ENCODE data around the gene AK5.

- TF ChIP-seq CTCF (conservative IDR thresholded peaks at IDR 0.05; ENCODE audit: low read depth in 2 of 2) (no peak), POLR2AphosphoS5 (IDR thresholded peaks at IDR 0.05; ENCODE audit: low read depth) (no peak), CREB1 (CRISPR knock-in tag; IDR thresholded peaks at IDR 0.05; ENCODE audit: low read depth) (no peak), EZH2 (IDR thresholded peaks at IDR 0.05; ENCODE audit: low read depth, unreplicated experiment) (no peak), EZH2phosphoT487 (IDR thresholded peaks at IDR 0.05; ENCODE audit: unreplicated experiment) (no peak), ZNF331 (CRISPR knock-in tag; IDR thresholded peaks at IDR 0.05; ENCODE audit: low read depth) (no peak), NANOG (IDR thresholded peaks at IDR 0.05; ENCODE audit: borderline replicate concordance) (no peak), JUNB (IDR thresholded peaks at IDR 0.05; ENCODE audit: unreplicated experiment) (no peak), STAT1 (IDR thresholded peaks at IDR 0.05; ENCODE audit: unreplicated experiment) (no peak), ZNF114 (CRISPR knock-in tag; IDR thresholded peaks at IDR 0.05) (no peak)
- TF ChIP-seq, protein P1, sequence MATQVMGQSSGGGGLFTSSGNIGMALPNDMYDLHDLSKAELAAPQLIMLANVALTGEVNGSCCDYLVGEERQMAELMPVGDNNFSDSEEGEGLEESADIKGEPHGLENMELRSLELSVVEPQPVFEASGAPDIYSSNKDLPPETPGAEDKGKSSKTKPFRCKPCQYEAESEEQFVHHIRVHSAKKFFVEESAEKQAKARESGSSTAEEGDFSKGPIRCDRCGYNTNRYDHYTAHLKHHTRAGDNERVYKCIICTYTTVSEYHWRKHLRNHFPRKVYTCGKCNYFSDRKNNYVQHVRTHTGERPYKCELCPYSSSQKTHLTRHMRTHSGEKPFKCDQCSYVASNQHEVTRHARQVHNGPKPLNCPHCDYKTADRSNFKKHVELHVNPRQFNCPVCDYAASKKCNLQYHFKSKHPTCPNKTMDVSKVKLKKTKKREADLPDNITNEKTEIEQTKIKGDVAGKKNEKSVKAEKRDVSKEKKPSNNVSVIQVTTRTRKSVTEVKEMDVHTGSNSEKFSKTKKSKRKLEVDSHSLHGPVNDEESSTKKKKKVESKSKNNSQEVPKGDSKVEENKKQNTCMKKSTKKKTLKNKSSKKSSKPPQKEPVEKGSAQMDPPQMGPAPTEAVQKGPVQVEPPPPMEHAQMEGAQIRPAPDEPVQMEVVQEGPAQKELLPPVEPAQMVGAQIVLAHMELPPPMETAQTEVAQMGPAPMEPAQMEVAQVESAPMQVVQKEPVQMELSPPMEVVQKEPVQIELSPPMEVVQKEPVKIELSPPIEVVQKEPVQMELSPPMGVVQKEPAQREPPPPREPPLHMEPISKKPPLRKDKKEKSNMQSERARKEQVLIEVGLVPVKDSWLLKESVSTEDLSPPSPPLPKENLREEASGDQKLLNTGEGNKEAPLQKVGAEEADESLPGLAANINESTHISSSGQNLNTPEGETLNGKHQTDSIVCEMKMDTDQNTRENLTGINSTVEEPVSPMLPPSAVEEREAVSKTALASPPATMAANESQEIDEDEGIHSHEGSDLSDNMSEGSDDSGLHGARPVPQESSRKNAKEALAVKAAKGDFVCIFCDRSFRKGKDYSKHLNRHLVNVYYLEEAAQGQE (IDR thresholded peaks at IDR 0.05; ENCODE audit: unreplicated experiment): no peak
- TF ChIP-seq, protein P2, sequence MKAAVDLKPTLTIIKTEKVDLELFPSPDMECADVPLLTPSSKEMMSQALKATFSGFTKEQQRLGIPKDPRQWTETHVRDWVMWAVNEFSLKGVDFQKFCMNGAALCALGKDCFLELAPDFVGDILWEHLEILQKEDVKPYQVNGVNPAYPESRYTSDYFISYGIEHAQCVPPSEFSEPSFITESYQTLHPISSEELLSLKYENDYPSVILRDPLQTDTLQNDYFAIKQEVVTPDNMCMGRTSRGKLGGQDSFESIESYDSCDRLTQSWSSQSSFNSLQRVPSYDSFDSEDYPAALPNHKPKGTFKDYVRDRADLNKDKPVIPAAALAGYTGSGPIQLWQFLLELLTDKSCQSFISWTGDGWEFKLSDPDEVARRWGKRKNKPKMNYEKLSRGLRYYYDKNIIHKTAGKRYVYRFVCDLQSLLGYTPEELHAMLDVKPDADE (IDR thresholded peaks at IDR 0.05): no peak
These were observed 7.9 kb upstream of the AK5 start for GRCh38 chr1:77273891-77274290.

All from GM23338 (cell line).